Measurements from ENCODE around the gene LRFN3. TPM values are rescaled to one million over a fixed set of nuclear protein-coding genes. Genes with fewer than 3 reads are reported as not detected.

Gene LRFN3
- total and polyA plus RNA-seq, 2 of the 13 experiments (the other 11 are each of a cell fraction or from before 2014, with no cell fraction given), result 0.74 to 1.6 TPM

DNA sequence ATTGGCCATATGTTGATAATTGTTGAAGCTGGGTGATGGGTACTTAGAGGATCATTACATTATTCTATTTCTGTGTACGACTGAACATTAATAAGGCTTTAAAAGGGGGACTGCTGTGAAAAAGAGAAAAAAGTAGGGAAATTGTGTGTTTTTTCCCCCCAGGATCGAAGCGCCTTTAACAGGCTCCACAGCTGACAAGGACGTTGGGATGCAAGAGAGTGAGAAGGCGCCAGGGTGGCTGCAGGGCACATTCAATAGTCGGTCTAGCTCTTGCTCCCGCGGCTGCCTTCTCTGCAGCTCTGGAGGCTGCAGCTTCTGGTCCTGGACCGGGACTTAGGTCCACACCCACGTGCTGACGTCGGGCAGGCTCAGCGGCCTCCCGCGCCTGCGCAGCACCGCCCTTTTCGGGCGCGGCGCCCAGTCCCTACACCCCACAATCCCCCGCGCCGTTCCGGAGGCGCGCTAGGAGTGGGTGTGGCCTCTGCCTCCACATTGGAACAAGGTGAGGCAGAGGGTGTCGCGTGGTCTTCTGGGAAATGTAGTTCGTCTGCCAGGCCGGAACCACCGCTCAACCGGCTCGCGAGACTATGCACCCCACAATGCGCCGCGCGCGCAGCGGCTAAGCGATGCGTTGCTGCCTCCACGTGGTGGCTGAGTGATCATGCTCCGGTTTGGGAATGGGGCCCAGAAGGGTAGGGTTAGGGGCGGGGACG lies 4.9 kb upstream of the LRFN3 start (continued):
- TF ChIP-seq, protein P1, sequence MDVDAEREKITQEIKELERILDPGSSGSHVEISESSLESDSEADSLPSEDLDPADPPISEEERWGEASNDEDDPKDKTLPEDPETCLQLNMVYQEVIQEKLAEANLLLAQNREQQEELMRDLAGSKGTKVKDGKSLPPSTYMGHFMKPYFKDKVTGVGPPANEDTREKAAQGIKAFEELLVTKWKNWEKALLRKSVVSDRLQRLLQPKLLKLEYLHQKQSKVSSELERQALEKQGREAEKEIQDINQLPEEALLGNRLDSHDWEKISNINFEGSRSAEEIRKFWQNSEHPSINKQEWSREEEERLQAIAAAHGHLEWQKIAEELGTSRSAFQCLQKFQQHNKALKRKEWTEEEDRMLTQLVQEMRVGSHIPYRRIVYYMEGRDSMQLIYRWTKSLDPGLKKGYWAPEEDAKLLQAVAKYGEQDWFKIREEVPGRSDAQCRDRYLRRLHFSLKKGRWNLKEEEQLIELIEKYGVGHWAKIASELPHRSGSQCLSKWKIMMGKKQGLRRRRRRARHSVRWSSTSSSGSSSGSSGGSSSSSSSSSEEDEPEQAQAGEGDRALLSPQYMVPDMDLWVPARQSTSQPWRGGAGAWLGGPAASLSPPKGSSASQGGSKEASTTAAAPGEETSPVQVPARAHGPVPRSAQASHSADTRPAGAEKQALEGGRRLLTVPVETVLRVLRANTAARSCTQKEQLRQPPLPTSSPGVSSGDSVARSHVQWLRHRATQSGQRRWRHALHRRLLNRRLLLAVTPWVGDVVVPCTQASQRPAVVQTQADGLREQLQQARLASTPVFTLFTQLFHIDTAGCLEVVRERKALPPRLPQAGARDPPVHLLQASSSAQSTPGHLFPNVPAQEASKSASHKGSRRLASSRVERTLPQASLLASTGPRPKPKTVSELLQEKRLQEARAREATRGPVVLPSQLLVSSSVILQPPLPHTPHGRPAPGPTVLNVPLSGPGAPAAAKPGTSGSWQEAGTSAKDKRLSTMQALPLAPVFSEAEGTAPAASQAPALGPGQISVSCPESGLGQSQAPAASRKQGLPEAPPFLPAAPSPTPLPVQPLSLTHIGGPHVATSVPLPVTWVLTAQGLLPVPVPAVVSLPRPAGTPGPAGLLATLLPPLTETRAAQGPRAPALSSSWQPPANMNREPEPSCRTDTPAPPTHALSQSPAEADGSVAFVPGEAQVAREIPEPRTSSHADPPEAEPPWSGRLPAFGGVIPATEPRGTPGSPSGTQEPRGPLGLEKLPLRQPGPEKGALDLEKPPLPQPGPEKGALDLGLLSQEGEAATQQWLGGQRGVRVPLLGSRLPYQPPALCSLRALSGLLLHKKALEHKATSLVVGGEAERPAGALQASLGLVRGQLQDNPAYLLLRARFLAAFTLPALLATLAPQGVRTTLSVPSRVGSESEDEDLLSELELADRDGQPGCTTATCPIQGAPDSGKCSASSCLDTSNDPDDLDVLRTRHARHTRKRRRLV (CRISPR knock-in tag; IDR thresholded peaks at IDR 0.05), result 0 out of 2 replicates have a peak, but pooled peaks have one; percentile 80
- TF ChIP-seq, protein P2, sequence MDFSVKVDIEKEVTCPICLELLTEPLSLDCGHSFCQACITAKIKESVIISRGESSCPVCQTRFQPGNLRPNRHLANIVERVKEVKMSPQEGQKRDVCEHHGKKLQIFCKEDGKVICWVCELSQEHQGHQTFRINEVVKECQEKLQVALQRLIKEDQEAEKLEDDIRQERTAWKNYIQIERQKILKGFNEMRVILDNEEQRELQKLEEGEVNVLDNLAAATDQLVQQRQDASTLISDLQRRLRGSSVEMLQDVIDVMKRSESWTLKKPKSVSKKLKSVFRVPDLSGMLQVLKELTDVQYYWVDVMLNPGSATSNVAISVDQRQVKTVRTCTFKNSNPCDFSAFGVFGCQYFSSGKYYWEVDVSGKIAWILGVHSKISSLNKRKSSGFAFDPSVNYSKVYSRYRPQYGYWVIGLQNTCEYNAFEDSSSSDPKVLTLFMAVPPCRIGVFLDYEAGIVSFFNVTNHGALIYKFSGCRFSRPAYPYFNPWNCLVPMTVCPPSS (IDR thresholded peaks at IDR 0.05), result no peak
- TF ChIP-seq, protein P3, sequence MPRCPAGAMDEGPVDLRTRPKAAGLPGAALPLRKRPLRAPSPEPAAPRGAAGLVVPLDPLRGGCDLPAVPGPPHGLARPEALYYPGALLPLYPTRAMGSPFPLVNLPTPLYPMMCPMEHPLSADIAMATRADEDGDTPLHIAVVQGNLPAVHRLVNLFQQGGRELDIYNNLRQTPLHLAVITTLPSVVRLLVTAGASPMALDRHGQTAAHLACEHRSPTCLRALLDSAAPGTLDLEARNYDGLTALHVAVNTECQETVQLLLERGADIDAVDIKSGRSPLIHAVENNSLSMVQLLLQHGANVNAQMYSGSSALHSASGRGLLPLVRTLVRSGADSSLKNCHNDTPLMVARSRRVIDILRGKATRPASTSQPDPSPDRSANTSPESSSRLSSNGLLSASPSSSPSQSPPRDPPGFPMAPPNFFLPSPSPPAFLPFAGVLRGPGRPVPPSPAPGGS (CRISPR knock-in tag; IDR thresholded peaks at IDR 0.05), result no peak; the same call in 1 of the 2 replicates
- TF ChIP-seq ELF1 (CRISPR knock-in tag; IDR thresholded peaks at IDR 0.05) (peak; percentile 98), CEBPB (IDR thresholded peaks at IDR 0.05; ENCODE audit: borderline replicate concordance, low read depth, low read length) (no peak), ZNF33A (CRISPR knock-in tag; IDR thresholded peaks at IDR 0.05; ENCODE audit: borderline replicate concordance) (no peak), ZNF883 (CRISPR knock-in tag; IDR thresholded peaks at IDR 0.05; ENCODE audit: not compliant biosample characterization) (no peak), ZNF782 (CRISPR knock-in tag; IDR thresholded peaks at IDR 0.05; ENCODE audit: borderline replicate concordance) (peak; percentile 57; the same call in 1 of the 2 replicates), ZNF234 (CRISPR knock-in tag; conservative IDR thresholded peaks at IDR 0.05) (no peak), WIZ (CRISPR knock-in tag; IDR thresholded peaks at IDR 0.05) (no peak; the same call in 1 of the 2 replicates), PRPF4 (IDR thresholded peaks at IDR 0.05; ENCODE audit: low read depth, low read length, poor library complexity, severe bottlenecking) (no peak), ARID2 (CRISPR knock-in tag; IDR thresholded peaks at IDR 0.05; ENCODE audit: borderline replicate concordance) (no peak), HNRNPH1 (optimal IDR thresholded peaks at IDR 0.05; ENCODE audit: low read depth, low read length) (no peak), RFXAP (CRISPR knock-in tag; IDR thresholded peaks at IDR 0.05; ENCODE audit: borderline replicate concordance) (peak; percentile 48; the same call in 1 of the 2 replicates), ZNF562 (CRISPR knock-in tag; IDR thresholded peaks at IDR 0.05; ENCODE audit: borderline replicate concordance) (no peak), FOXC1 (CRISPR knock-in tag; IDR thresholded peaks at IDR 0.05; ENCODE audit: borderline replicate concordance) (no peak; the same call in 1 of the 2 replicates), ZNF839 (CRISPR knock-in tag; IDR thresholded peaks at IDR 0.05; ENCODE audit: borderline replicate concordance) (peak; percentile 78; the same call in 1 of the 2 replicates), RORA (CRISPR knock-in tag; IDR thresholded peaks at IDR 0.05) (no peak), TOE1 (CRISPR knock-in tag; IDR thresholded peaks at IDR 0.05) (no peak), REPIN1 (CRISPR knock-in tag; IDR thresholded peaks at IDR 0.05; ENCODE audit: borderline replicate concordance, low read depth) (peak; percentile 90)
- TF ChIP-seq, protein P4, sequence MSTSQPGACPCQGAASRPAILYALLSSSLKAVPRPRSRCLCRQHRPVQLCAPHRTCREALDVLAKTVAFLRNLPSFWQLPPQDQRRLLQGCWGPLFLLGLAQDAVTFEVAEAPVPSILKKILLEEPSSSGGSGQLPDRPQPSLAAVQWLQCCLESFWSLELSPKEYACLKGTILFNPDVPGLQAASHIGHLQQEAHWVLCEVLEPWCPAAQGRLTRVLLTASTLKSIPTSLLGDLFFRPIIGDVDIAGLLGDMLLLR (CRISPR knock-in tag; IDR thresholded peaks at IDR 0.05), result peak; percentile 45; the same call in 1 of the 2 replicates

Data from HepG2 (cell line).